Inflammatory macrophage treated with lipopolysaccharide for 1 hour (primary cell): Measurements from ENCODE around the gene ADAM15.
A peak's percentile ranks its signal among the peaks of the same experiment; 100 is the strongest.

Experiments
- DNase-seq, 2 donors: peaks; one replicate each; pipeline ENCODE4 v3.0.0-alpha.2; 2020 to 2022

The ADAM15 gene

GRCh38 chr1:155012026-155012546 is 39.0 kb upstream of the ADAM15 start:
- peak; percentile 54 to 77 for DNase-seq

GRCh38 chr1:155012776-155013602 is 38.1 kb upstream of the ADAM15 start:
- no peak for DNase-seq

- DNase-seq = no peak
Measured at GRCh38 chr1:155013632-155014031, 37.5 kb upstream of the ADAM15 start.

- no peak for DNase-seq
Measured at GRCh38 chr1:155014709-155015508, 36.2 kb upstream of the ADAM15 start.

GRCh38 chr1:155015527-155016230 is 35.4 kb upstream of the ADAM15 start:
- no peak for DNase-seq

GRCh38 chr1:155016231-155016831 is 34.8 kb upstream of the ADAM15 start:
- DNase-seq = no peak

- peak; percentile 77 to 90 for DNase-seq
Measured at GRCh38 chr1:155017041-155017945, 33.8 kb upstream of the ADAM15 start.

GRCh38 chr1:155017946-155018316 is 33.2 kb upstream of the ADAM15 start:
- no peak for DNase-seq

GRCh38 chr1:155018617-155019348 is 32.3 kb upstream of the ADAM15 start:
- no peak for DNase-seq

GRCh38 chr1:155019377-155020245 is 31.5 kb upstream of the ADAM15 start:
- no peak for DNase-seq

GRCh38 chr1:155022136-155022926 is 28.8 kb upstream of the ADAM15 start:
- DNase-seq = no peak

GRCh38 chr1:155022927-155023236 is 28.2 kb upstream of the ADAM15 start:
- DNase-seq = no peak

GRCh38 chr1:155023627-155024026 is 27.5 kb upstream of the ADAM15 start:
- DNase-seq = no peak

GRCh38 chr1:155024315-155024714 is 26.8 kb upstream of the ADAM15 start:
- no peak for DNase-seq

- no peak for DNase-seq
Measured at GRCh38 chr1:155026154-155026553, 25.0 kb upstream of the ADAM15 start.

GRCh38 chr1:155026588-155026987 is 24.5 kb upstream of the ADAM15 start:
- DNase-seq = no peak

- no peak for DNase-seq
Measured at GRCh38 chr1:155029513-155030242, 21.4 kb upstream of the ADAM15 start.

GRCh38 chr1:155030243-155030795 is 20.8 kb upstream of the ADAM15 start:
- DNase-seq = no peak
